ENCODE data around the gene TRIM45.

The TRIM45 gene

GRCh38 chr1:117096951-117097408 is 24.6 kb downstream of the TRIM45 start:
- H3K27me3 ChIP-seq (ENCODE audit: low read depth, low read length), result no peaks in the 10 kb centered on the region
- peaks cover 25 to 28% of the 10 kb centered on the region in 2 donors for H3K36me3 ChIP-seq (ENCODE audit: control insufficient read depth in 1 of 2, insufficient read depth in 2 of 2, low read length in 2 of 2)
- no peak overlapping the region for H3K27ac ChIP-seq (ENCODE audit: low read length)

GRCh38 chr1:117094841-117095604 is 26.5 kb downstream of the TRIM45 start:
- Histone ChIP-seq H3K27ac (ENCODE audit: low read length) (no peak overlapping the region), H3K27me3 (ENCODE audit: low read depth, low read length) (no peaks in the 10 kb centered on the region), H3K4me3 (ENCODE audit: low read depth in 1 of 2, low read length in 2 of 2) (no peak overlapping the region), H3K9me3 (ENCODE audit: control insufficient read depth in 1 of 2, low read length in 2 of 2) (no peaks in the 10 kb centered on the region), H3K4me1 (ENCODE audit: control insufficient read depth in 1 of 2, insufficient read depth in 2 of 2, low read length in 2 of 2) (no peaks in the 10 kb centered on the region), H3K36me3 (ENCODE audit: control insufficient read depth in 1 of 2, insufficient read depth in 2 of 2, low read length in 2 of 2) (peaks cover 20 to 23% of the 10 kb centered on the region in 2 donors)

More at GRCh38 chr1:117096951-117097408, 24.6 kb downstream of the TRIM45 start:
- Histone ChIP-seq H3K9me3 (ENCODE audit: control insufficient read depth in 1 of 2, low read length in 2 of 2) (no peaks in the 10 kb centered on the region), H3K4me3 (ENCODE audit: low read depth in 1 of 2, low read length in 2 of 2) (no peak overlapping the region), H3K4me1 (ENCODE audit: control insufficient read depth in 1 of 2, insufficient read depth in 2 of 2, low read length in 2 of 2) (no peaks in the 10 kb centered on the region)

- no peaks in the 10 kb centered on the region for H3K9me3 ChIP-seq (ENCODE audit: control insufficient read depth in 1 of 2, low read length in 2 of 2)
- H3K27ac ChIP-seq (ENCODE audit: low read length), result no peak overlapping the region
- no peaks in the 10 kb centered on the region for H3K27me3 ChIP-seq (ENCODE audit: low read depth, low read length)
- H3K4me1 ChIP-seq (ENCODE audit: control insufficient read depth in 1 of 2, insufficient read depth in 2 of 2, low read length in 2 of 2), result no peaks in the 10 kb centered on the region
- no peak overlapping the region for H3K4me3 ChIP-seq (ENCODE audit: low read depth in 1 of 2, low read length in 2 of 2)
- H3K36me3 ChIP-seq (ENCODE audit: control insufficient read depth in 1 of 2, insufficient read depth in 2 of 2, low read length in 2 of 2), result peaks cover 20 to 26% of the 10 kb centered on the region in 2 donors
Observed at GRCh38 chr1:117093870-117094621, 27.5 kb downstream of the TRIM45 start.

GRCh38 chr1:117093091-117093534 is 28.4 kb downstream of the TRIM45 start:
- no peaks in the 10 kb centered on the region for H3K4me1 ChIP-seq (ENCODE audit: control insufficient read depth in 1 of 2, insufficient read depth in 2 of 2, low read length in 2 of 2)
- H3K27me3 ChIP-seq (ENCODE audit: low read depth, low read length), result no peaks in the 10 kb centered on the region
- no peaks in the 10 kb centered on the region for H3K9me3 ChIP-seq (ENCODE audit: control insufficient read depth in 1 of 2, low read length in 2 of 2)
- no peak overlapping the region for H3K4me3 ChIP-seq (ENCODE audit: low read depth in 1 of 2, low read length in 2 of 2)
- no peak overlapping the region for H3K27ac ChIP-seq (ENCODE audit: low read length)
- H3K36me3 ChIP-seq (ENCODE audit: control insufficient read depth in 1 of 2, insufficient read depth in 2 of 2, low read length in 2 of 2), result peaks cover 15 to 27% of the 10 kb centered on the region in 2 donors

- Histone ChIP-seq H3K4me1 (ENCODE audit: control insufficient read depth in 1 of 2, insufficient read depth in 2 of 2, low read length in 2 of 2) (no peaks in the 10 kb centered on the region), H3K9me3 (ENCODE audit: control insufficient read depth in 1 of 2, low read length in 2 of 2) (no peaks in the 10 kb centered on the region), H3K27me3 (ENCODE audit: low read depth, low read length) (no peaks in the 10 kb centered on the region), H3K27ac (ENCODE audit: low read length) (no peak overlapping the region), H3K36me3 (ENCODE audit: control insufficient read depth in 1 of 2, insufficient read depth in 2 of 2, low read length in 2 of 2) (peaks cover 15 to 22% of the 10 kb centered on the region in 2 donors), H3K4me3 (ENCODE audit: low read depth in 1 of 2, low read length in 2 of 2) (no peak overlapping the region)
Observed at GRCh38 chr1:117092594-117092993, 29.0 kb downstream of the TRIM45 start.

- Histone ChIP-seq H3K27me3 (ENCODE audit: low read depth, low read length) (no peaks in the 10 kb centered on the region), H3K36me3 (ENCODE audit: control insufficient read depth in 1 of 2, insufficient read depth in 2 of 2, low read length in 2 of 2) (peaks cover 11 to 18% of the 10 kb centered on the region in 2 donors), H3K9me3 (ENCODE audit: control insufficient read depth in 1 of 2, low read length in 2 of 2) (no peaks in the 10 kb centered on the region), H3K4me1 (ENCODE audit: control insufficient read depth in 1 of 2, insufficient read depth in 2 of 2, low read length in 2 of 2) (no peaks in the 10 kb centered on the region), H3K4me3 (ENCODE audit: low read depth in 1 of 2, low read length in 2 of 2) (no peak overlapping the region), H3K27ac (ENCODE audit: low read length) (no peak overlapping the region)
Observed at GRCh38 chr1:117089996-117090395, 31.6 kb downstream of the TRIM45 start.

- Histone ChIP-seq H3K27ac (ENCODE audit: low read length) (no peak overlapping the region), H3K4me3 (ENCODE audit: low read depth in 1 of 2, low read length in 2 of 2) (no peak overlapping the region), H3K27me3 (ENCODE audit: low read depth, low read length) (no peaks in the 10 kb centered on the region), H3K36me3 (ENCODE audit: control insufficient read depth in 1 of 2, insufficient read depth in 2 of 2, low read length in 2 of 2) (peaks cover under 1 to 15% of the 10 kb centered on the region in 2 donors), H3K9me3 (ENCODE audit: control insufficient read depth in 1 of 2, low read length in 2 of 2) (no peaks in the 10 kb centered on the region), H3K4me1 (ENCODE audit: control insufficient read depth in 1 of 2, insufficient read depth in 2 of 2, low read length in 2 of 2) (no peaks in the 10 kb centered on the region)
Observed at GRCh38 chr1:117087686-117088085, 33.9 kb downstream of the TRIM45 start.

GRCh38 chr1:117084231-117084630 is 37.3 kb downstream of the TRIM45 start:
- peaks cover 19 to 31% of the 10 kb centered on the region in 2 donors for H3K36me3 ChIP-seq (ENCODE audit: control insufficient read depth in 1 of 2, insufficient read depth in 2 of 2, low read length in 2 of 2)
- no peak overlapping the region for H3K4me3 ChIP-seq (ENCODE audit: low read depth in 1 of 2, low read length in 2 of 2)
- no peaks in the 10 kb centered on the region for H3K4me1 ChIP-seq (ENCODE audit: control insufficient read depth in 1 of 2, insufficient read depth in 2 of 2, low read length in 2 of 2)
- H3K27ac ChIP-seq (ENCODE audit: low read length), result no peak overlapping the region
- no peaks in the 10 kb centered on the region for H3K9me3 ChIP-seq (ENCODE audit: control insufficient read depth in 1 of 2, low read length in 2 of 2)
- H3K27me3 ChIP-seq (ENCODE audit: low read depth, low read length), result no peaks in the 10 kb centered on the region

- Histone ChIP-seq H3K27me3 (ENCODE audit: low read depth, low read length) (no peaks in the 10 kb centered on the region), H3K4me3 (ENCODE audit: low read depth in 1 of 2, low read length in 2 of 2) (no peak overlapping the region), H3K9me3 (ENCODE audit: control insufficient read depth in 1 of 2, low read length in 2 of 2) (no peaks in the 10 kb centered on the region), H3K27ac (ENCODE audit: low read length) (no peak overlapping the region), H3K36me3 (ENCODE audit: control insufficient read depth in 1 of 2, insufficient read depth in 2 of 2, low read length in 2 of 2) (peaks cover 48 to 64% of the 10 kb centered on the region in 2 donors), H3K4me1 (ENCODE audit: control insufficient read depth in 1 of 2, insufficient read depth in 2 of 2, low read length in 2 of 2) (no peaks in the 10 kb centered on the region)
Observed at GRCh38 chr1:117079737-117080136, 41.8 kb downstream of the TRIM45 start.

- Histone ChIP-seq H3K4me1 (ENCODE audit: control insufficient read depth in 1 of 2, insufficient read depth in 2 of 2, low read length in 2 of 2) (no peaks in the 10 kb centered on the region), H3K27ac (ENCODE audit: low read length) (no peak overlapping the region), H3K9me3 (ENCODE audit: control insufficient read depth in 1 of 2, low read length in 2 of 2) (no peaks in the 10 kb centered on the region), H3K27me3 (ENCODE audit: low read depth, low read length) (no peaks in the 10 kb centered on the region), H3K36me3 (ENCODE audit: control insufficient read depth in 1 of 2, insufficient read depth in 2 of 2, low read length in 2 of 2) (peaks cover 48 to 60% of the 10 kb centered on the region in 2 donors), H3K4me3 (ENCODE audit: low read depth in 1 of 2, low read length in 2 of 2) (no peak overlapping the region)
Observed at GRCh38 chr1:117077267-117077666, 44.3 kb downstream of the TRIM45 start.

GRCh38 chr1:117076648-117077047 is 44.9 kb downstream of the TRIM45 start:
- Histone ChIP-seq H3K27ac (ENCODE audit: low read length) (no peak overlapping the region), H3K27me3 (ENCODE audit: low read depth, low read length) (no peaks in the 10 kb centered on the region), H3K4me1 (ENCODE audit: control insufficient read depth in 1 of 2, insufficient read depth in 2 of 2, low read length in 2 of 2) (no peaks in the 10 kb centered on the region), H3K9me3 (ENCODE audit: control insufficient read depth in 1 of 2, low read length in 2 of 2) (no peaks in the 10 kb centered on the region), H3K4me3 (ENCODE audit: low read depth in 1 of 2, low read length in 2 of 2) (no peak overlapping the region), H3K36me3 (ENCODE audit: control insufficient read depth in 1 of 2, insufficient read depth in 2 of 2, low read length in 2 of 2) (peaks cover 45 to 55% of the 10 kb centered on the region in 2 donors)

All from muscle layer of duodenum (tissue), 2 donors.